Epidermal melanocyte (primary cell): Measurements from ENCODE around the gene SLC37A3.
A peak's percentile ranks its signal among the peaks of the same experiment; 100 is the strongest.
"Not testable (repeated sequence)": the region's sequence is repeated elsewhere in the genome, so short reads cannot be mapped to it uniquely, and the experiment has no call there.

Experiments
- DNase-seq: peaks from one replicate; pipeline ENCODE4 v3.0.0; 2011; ENCODE audit warnings: low spot score; ENCODE audit not compliant: insufficient read length

Gene SLC37A3

GRCh38 chr7:140397784-140398750, at the start of gene SLC37A3:
TSS of gene SLC37A3 (minus strand) at chr7:140398530. CDS start at chr7:140382526, 16,004 bp downstream.
- peak; percentile 90 for DNase-seq

GRCh38 chr7:140447841-140448240, 49.5 kb upstream of the SLC37A3 start:
- DNase-seq, result no peak

GRCh38 chr7:140446467-140446866, 48.1 kb upstream of the SLC37A3 start:
- no peak for DNase-seq

- no peak for DNase-seq
Measured at GRCh38 chr7:140441519-140441918, 43.2 kb upstream of the SLC37A3 start.

- no peak for DNase-seq
Measured at GRCh38 chr7:140440593-140440992, 42.3 kb upstream of the SLC37A3 start.

- no peak for DNase-seq
Measured at GRCh38 chr7:140439359-140439758, 41.0 kb upstream of the SLC37A3 start.

GRCh38 chr7:140435252-140435895, 37.0 kb upstream of the SLC37A3 start:
- no peak for DNase-seq

- no peak for DNase-seq
Measured at GRCh38 chr7:140433396-140433795, 35.1 kb upstream of the SLC37A3 start.

- no peak for DNase-seq
Measured at GRCh38 chr7:140426130-140426529, 27.8 kb upstream of the SLC37A3 start.

- DNase-seq, result no peak
Measured at GRCh38 chr7:140425718-140426117, 27.4 kb upstream of the SLC37A3 start.

- peak; percentile 71 for DNase-seq
Measured at GRCh38 chr7:140423501-140423900, 25.2 kb upstream of the SLC37A3 start.

GRCh38 chr7:140421521-140421920, 23.2 kb upstream of the SLC37A3 start:
- no peak for DNase-seq

GRCh38 chr7:140418653-140419052, 20.3 kb upstream of the SLC37A3 start:
- no peak for DNase-seq

- not testable (repeated sequence) for DNase-seq
Measured at GRCh38 chr7:140418156-140418472, 19.8 kb upstream of the SLC37A3 start.

GRCh38 chr7:140417456-140418155, 19.3 kb upstream of the SLC37A3 start:
- no peak for DNase-seq

GRCh38 chr7:140416560-140416959, 18.2 kb upstream of the SLC37A3 start:
- no peak for DNase-seq

GRCh38 chr7:140415816-140416215, 17.5 kb upstream of the SLC37A3 start:
- DNase-seq, result not testable (repeated sequence)

GRCh38 chr7:140415361-140415760, 17.0 kb upstream of the SLC37A3 start:
- DNase-seq, result no peak

- no peak for DNase-seq
Measured at GRCh38 chr7:140404565-140405065, 6.3 kb upstream of the SLC37A3 start.

- DNase-seq, result no peak
Measured at GRCh38 chr7:140403878-140404564, 5.7 kb upstream of the SLC37A3 start, which contains the start of gene RAB19. TSS of gene RAB19 (plus strand) at chr7:140404058. CDS start at chr7:140407647, 3,589 bp downstream.
